Ovary (tissue), 3 donors: ENCODE measurements around the gene ABCA6.

Source experiments
- CTCF ChIP-seq, 3 donors: fragments of 450-650 bp in 2 of 3; fragments of 200-600 bp in 1 of 3; IDR thresholded peaks; one replicate each; pipeline versions ENCODE4 v1.5.1 to v1.8.0; 2016 to 2022; ENCODE audit warnings: antibody characterized with exemption in 3 of 3, mild to moderate bottlenecking in 1 of 3
- EP300 ChIP-seq: sonication (generic); formaldehyde crosslinking; IDR thresholded peaks from one replicate; pipeline ENCODE4 v1.6.1; 2017; ENCODE audit warnings: antibody characterized with exemption
- POLR2A ChIP-seq: fragments of 450-650 bp; IDR thresholded peaks from one replicate; pipeline ENCODE4 v1.6.1; 2017; ENCODE audit warnings: antibody characterized with exemption, mild to moderate bottlenecking, moderate library complexity
- donor health status: DM: no; HTN: no; CAD: no.

DNA sequence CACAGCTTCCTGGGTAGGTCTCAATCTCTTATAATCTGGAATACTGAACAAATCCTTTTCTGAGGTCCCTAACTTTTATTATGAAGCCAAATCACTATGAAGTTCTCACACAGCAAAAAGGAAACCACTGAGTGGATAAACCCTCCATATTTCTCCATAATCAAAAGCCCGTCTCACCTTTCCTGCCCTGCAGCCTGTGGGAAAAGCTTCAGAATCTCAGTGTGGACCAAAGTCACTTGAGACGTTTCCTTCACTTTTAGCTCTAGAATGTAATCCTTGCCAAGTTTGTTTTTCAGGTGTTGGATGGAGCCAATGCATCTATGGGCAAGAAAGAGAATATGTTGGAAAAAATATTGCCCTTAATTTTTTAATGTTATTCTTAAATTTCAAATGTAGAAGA, 59.0 kb downstream of the ABCA6 start:
- TF ChIP-seq CTCF (IDR thresholded peaks at IDR 0.05) (no peak), POLR2A (no peak), EP300 (no peak)
